MCF 10A (cell line): ENCODE data around the gene MAP3K12. TPM values are rescaled to one million over a fixed set of nuclear protein-coding genes. Genes with fewer than 3 reads are reported as not detected.

Experiments
- BruUV-seq: library from RNA; stranded (reverse); fragments of 400-500 nt; replicated peaks from 2 replicates; lab custom pipeline; 2021; lab: Mats Ljungman, UMichigan
- CTCF ChIA-PET: fragments of 300-600 bp; sonication (Branson Sonifier 250); formaldehyde crosslinking; extraction: SDS; loops from one replicate; lab custom pipeline; 2021; ENCODE audit warnings: antibody characterized with exemption, inconsistent platforms; lab: Yijun Ruan, JAX
- POLR2A ChIA-PET: fragments of 300-600, 350-650 bp; sonication (Branson Sonifier 250); formaldehyde crosslinking; extraction: SDS; loops from one replicate; lab custom pipeline; 2020; ENCODE audit warnings: antibody characterized with exemption, inconsistent platforms; lab: Yijun Ruan, JAX
- DNase-seq: peaks from one replicate; pipeline ENCODE4 v3.0.0-alpha.2; 2018; ENCODE audit not compliant: unreplicated experiment
- H3K27ac Mint-ChIP-seq: one replicate; pipeline ENCODE4 v1.8.0; 2022; ENCODE audit warnings: mild to moderate bottlenecking, low read depth, mixed read lengths; ENCODE audit not compliant: unreplicated experiment
- H3K27me3 Mint-ChIP-seq: one replicate; pipeline ENCODE4 v1.8.0; 2022; ENCODE audit warnings: mixed read lengths; ENCODE audit not compliant: insufficient read depth, unreplicated experiment
- H3K36me3 Mint-ChIP-seq: one replicate; pipeline ENCODE4 v1.8.0; 2022; ENCODE audit warnings: mild to moderate bottlenecking, moderate library complexity, mixed read lengths; ENCODE audit not compliant: insufficient read depth, unreplicated experiment
- H3K4me1 Mint-ChIP-seq: one replicate; pipeline ENCODE4 v1.8.0; 2022; ENCODE audit warnings: mixed read lengths; ENCODE audit not compliant: insufficient read depth, unreplicated experiment
- H3K4me3 Mint-ChIP-seq: one replicate; pipeline ENCODE4 v1.8.0; 2022; ENCODE audit warnings: mild to moderate bottlenecking, moderate library complexity, mixed read lengths; ENCODE audit not compliant: unreplicated experiment
- H3K9me3 Mint-ChIP-seq: one replicate; pipeline ENCODE4 v1.8.0; 2022; ENCODE audit warnings: mixed read lengths; ENCODE audit not compliant: unreplicated experiment
- intact Hi-C: fragments of 100-400 bp; cut with micrococcal nuclease; formaldehyde crosslinking; loops from 2 replicates; pipeline ENCODE4 v1.14.1; 2022
- total RNA-seq: library from RNA; stranded (reverse); gene quantifications from 2 replicates; pipeline ENCODE4 v1.2.3, GENCODE V29; 2022
- TF ChIP-seq, protein P1 (sequence below): fragments of 200-600 bp; IDR thresholded peaks from one replicate; pipeline ENCODE4 v1.8.0; 2022; ENCODE audit warnings: antibody characterized with exemption, mild to moderate bottlenecking; ENCODE audit not compliant: unreplicated experiment

The MAP3K12 gene
- total RNA-seq, 1 experiment from 2014 or later = 4.6 TPM

DNA sequence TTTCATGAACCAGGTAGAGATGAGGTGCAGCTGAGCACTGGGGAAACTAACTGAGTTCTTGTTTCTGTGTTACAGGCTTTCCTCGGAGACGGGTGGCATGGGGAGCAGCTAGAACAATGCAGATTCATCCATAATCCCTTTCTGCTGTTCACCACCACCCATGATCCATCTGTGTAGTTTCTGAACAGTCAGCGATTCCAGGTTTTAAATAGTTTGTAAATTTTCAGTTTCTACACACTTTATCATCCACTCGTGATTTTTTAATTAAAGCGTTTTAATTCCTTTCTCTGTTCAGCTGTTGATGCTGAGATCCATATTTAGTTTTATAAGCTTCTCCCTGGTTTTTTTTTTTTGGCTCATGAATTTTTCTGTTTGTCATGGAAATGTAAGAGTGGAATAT is 19.9 kb downstream of the MAP3K12 start:
- POLR2A ChIA-PET = interaction anchor here (0.6 to 2.6 kb wide), 7 partner anchors 9 to 127 kb away, joined by 3 to 16 read pairs (median 3); partner anchors contain the start of genes MAP3K12 and TARBP2

DNA sequence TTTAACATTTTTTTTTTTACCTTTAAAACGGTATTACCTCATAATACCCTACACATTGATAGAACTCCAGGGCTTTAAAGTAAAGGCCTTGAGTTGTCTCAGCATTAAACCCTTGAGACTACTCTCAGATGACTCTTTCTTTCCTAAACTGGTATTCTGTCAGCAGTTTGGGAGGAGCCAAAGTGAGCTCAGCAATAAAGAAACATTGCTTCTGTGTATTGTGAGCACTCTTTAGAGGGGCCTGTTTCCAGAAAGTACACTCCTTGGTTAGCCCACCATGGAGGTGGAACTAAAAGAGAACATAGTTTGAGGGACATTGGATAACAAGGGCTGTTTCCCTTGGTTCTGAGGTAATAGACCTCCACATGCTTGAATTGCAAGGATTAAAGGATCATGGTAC is 20.4 kb downstream of the MAP3K12 start:
- no TSS peak for BruUV-seq
- Mint-ChIP-seq H3K9me3 (no peaks in the 10 kb centered on the region), H3K27ac (no peak overlapping the region), H3K27me3 (no peaks in the 10 kb centered on the region), H3K4me1 (peaks cover 17% of the 10 kb centered on the region), H3K4me3 (no peak overlapping the region), H3K36me3 (peaks cover 97% of the 10 kb centered on the region)
- no peak for DNase-seq
- intact Hi-C loops = no loop called here
- ChIA-PET POLR2A (interaction anchor here (0.9 to 2.6 kb wide), 7 partner anchors 8 to 22 kb away, joined by 3 to 16 read pairs (median 3); partner anchors contain the start of genes MAP3K12 and TARBP2), CTCF (interaction anchor here (0.9 to 2.0 kb wide), 4 partner anchors 11 to 127 kb away, joined by 4 to 10 read pairs (median 4); no protein-coding TSS in a partner anchor)
- TF ChIP-seq, protein P1, sequence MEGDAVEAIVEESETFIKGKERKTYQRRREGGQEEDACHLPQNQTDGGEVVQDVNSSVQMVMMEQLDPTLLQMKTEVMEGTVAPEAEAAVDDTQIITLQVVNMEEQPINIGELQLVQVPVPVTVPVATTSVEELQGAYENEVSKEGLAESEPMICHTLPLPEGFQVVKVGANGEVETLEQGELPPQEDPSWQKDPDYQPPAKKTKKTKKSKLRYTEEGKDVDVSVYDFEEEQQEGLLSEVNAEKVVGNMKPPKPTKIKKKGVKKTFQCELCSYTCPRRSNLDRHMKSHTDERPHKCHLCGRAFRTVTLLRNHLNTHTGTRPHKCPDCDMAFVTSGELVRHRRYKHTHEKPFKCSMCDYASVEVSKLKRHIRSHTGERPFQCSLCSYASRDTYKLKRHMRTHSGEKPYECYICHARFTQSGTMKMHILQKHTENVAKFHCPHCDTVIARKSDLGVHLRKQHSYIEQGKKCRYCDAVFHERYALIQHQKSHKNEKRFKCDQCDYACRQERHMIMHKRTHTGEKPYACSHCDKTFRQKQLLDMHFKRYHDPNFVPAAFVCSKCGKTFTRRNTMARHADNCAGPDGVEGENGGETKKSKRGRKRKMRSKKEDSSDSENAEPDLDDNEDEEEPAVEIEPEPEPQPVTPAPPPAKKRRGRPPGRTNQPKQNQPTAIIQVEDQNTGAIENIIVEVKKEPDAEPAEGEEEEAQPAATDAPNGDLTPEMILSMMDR = no peak

More for the DNA sequence above, 19.9 kb downstream of the MAP3K12 start:
- no peak overlapping the region for H3K27ac Mint-ChIP-seq
- no peak overlapping the region for H3K4me3 Mint-ChIP-seq
- H3K9me3 Mint-ChIP-seq = no peaks in the 10 kb centered on the region
- H3K36me3 Mint-ChIP-seq = peaks cover 97% of the 10 kb centered on the region
- intact Hi-C loops = no loop called here
- BruUV-seq = TSS peak; percentile 35
- H3K4me1 Mint-ChIP-seq = peaks cover 17% of the 10 kb centered on the region
- TF ChIP-seq, protein P1 = no peak
- no peak for DNase-seq
- H3K27me3 Mint-ChIP-seq = no peaks in the 10 kb centered on the region
- CTCF ChIA-PET = interaction anchor here (0.6 to 0.9 kb wide), 2 partner anchors 20 to 127 kb away, joined by 3 to 4 read pairs; partner anchors contain the start of gene MAP3K12

DNA sequence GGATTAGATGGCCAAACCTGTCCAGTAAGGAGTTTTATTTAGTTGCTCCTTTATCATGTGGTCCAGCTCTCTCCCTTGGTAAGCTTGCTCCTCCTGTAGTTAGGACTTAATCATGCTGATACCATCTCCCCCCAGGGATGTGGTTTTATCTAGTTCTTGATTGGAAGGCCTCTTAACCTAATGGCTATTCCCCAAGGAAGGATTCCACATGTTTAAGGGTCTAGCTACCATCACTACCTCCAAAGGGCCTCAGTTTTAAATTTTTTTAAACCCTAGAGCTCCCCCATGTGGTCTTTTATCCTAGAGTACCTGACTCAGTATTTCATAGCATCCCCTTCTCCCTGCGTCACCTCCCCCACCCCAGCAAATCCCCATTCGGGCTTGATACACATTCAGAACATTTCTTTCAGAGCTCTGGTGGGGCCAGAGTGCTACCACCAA is 22.5 kb downstream of the MAP3K12 start:
- Mint-ChIP-seq H3K4me3 (no peak overlapping the region), H3K4me1 (peaks cover 18% of the 10 kb centered on the region), H3K27me3 (no peaks in the 10 kb centered on the region), H3K27ac (no peak overlapping the region), H3K36me3 (peaks cover 100% of the 10 kb centered on the region), H3K9me3 (no peaks in the 10 kb centered on the region)
- CTCF ChIA-PET = interaction anchor here (0.6 to 3.4 kb wide), 10 partner anchors 10 to 413 kb away, joined by 3 to 23 read pairs (median 4); partner anchors contain the start of gene NPFF
- intact Hi-C loops = no loop called here
- no TSS peak for BruUV-seq
- no peak for DNase-seq
- TF ChIP-seq, protein P1 = peak; percentile 21
- POLR2A ChIA-PET = interaction anchor here (0.6 to 3.6 kb wide), 6 partner anchors 9 to 124 kb away, joined by 3 to 25 read pairs (median 3); no protein-coding TSS in a partner anchor

DNA sequence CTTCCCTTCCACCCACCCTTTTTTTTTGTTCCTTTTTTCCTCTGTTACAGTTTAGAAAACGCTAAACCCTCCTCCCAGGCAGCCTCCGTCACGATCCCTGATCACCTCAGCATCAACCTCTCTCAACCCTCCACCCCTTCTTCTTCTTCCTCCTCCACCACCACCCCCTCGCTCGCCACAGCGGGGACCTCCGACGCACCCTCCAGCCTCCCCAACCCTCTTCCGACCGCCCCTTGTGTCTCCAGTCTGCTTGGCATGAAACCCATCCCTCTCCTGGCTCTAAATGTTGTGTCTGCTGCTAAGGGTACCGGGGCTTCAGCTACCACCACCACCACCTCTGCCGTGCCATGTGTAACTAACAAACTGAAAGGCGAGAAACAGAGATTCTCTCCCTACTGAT is 24.4 kb downstream of the MAP3K12 start:
- H3K27ac Mint-ChIP-seq = no peak overlapping the region
- BruUV-seq = no TSS peak
- DNase-seq = no peak

More for the DNA sequence above, 24.4 kb downstream of the MAP3K12 start:
- ChIA-PET CTCF (interaction anchor here (0.5 to 3.4 kb wide), 7 partner anchors 34 to 590 kb away, joined by 3 to 23 read pairs (median 5); partner anchors contain the start of genes AAAS and NPFF), POLR2A (interaction anchor here (1.0 to 3.6 kb wide), 7 partner anchors 11 to 95 kb away, joined by 3 to 25 read pairs (median 4); partner anchors contain the start of genes PRR13, SP1 and TARBP2)
- Mint-ChIP-seq H3K4me1 (peaks cover 21% of the 10 kb centered on the region), H3K27me3 (no peaks in the 10 kb centered on the region), H3K36me3 (peaks cover 100% of the 10 kb centered on the region), H3K9me3 (no peaks in the 10 kb centered on the region), H3K4me3 (no peak overlapping the region)
- intact Hi-C loops = no loop called here
- TF ChIP-seq, protein P1 = no peak
